K562 (cell line): ENCODE data around the gene TRIM38. TPM values are rescaled to one million over a fixed set of nuclear protein-coding genes. Genes with fewer than 3 reads are reported as not detected.

Experiments used
- ARHGAP35 ChIP-seq: fragments of 450-650 bp; IDR thresholded peaks from 2 replicates; pipeline ENCODE4 v1.6.1; 2018; ENCODE audit not compliant: partially characterized antibody
- ARID1B ChIP-seq: fragments of 450-650 bp; IDR thresholded peaks from 2 replicates; pipeline ENCODE4 v1.6.1; 2016; ENCODE audit warnings: antibody characterized with exemption, mild to moderate bottlenecking, inconsistent platforms
- DLX4 ChIP-seq: fragments of 250-450 bp; sonication (Bioruptor Pico); IDR thresholded peaks from 2 replicates; pipeline ENCODE4 v1.6.1; 2021; ENCODE audit warnings: mild to moderate bottlenecking
- E4F1 ChIP-seq: fragments of 250-450 bp; sonication (Bioruptor Pico); IDR thresholded peaks from 2 replicates; pipeline ENCODE4 v1.5.0; 2021; ENCODE audit warnings: mild to moderate bottlenecking, borderline replicate concordance
- ELK3 ChIP-seq: fragments of 450-650 bp; formaldehyde crosslinking; IDR thresholded peaks from 2 replicates; pipeline ENCODE4 v1.4.0; 2020; ENCODE audit warnings: mild to moderate bottlenecking
- FOXO4 ChIP-seq: fragments of 450-650 bp; formaldehyde crosslinking; IDR thresholded peaks from 2 replicates; pipeline ENCODE4 v1.4.0; 2020; ENCODE audit warnings: mild to moderate bottlenecking, moderate library complexity
- GABPB2 ChIP-seq: fragments of 250-450 bp; sonication (Bioruptor Pico); conservative IDR thresholded peaks from 2 replicates; pipeline ENCODE4 v1.5.1; 2021; ENCODE audit warnings: mild to moderate bottlenecking
- KLF13 ChIP-seq: fragments of 450-650 bp; IDR thresholded peaks from 2 replicates; pipeline ENCODE4 v1.6.1; 2016; ENCODE audit warnings: missing genetic modification characterization, low read depth, mild to moderate bottlenecking, missing compliant biosample characterization, moderate library complexity, borderline replicate concordance
- LCOR ChIP-seq: sonication (generic); formaldehyde crosslinking; IDR thresholded peaks from 2 replicates; pipeline ENCODE4 v1.8.0; 2022; ENCODE audit warnings: mild to moderate bottlenecking, missing genetic modification reagents
- MCM3 ChIP-seq: fragments of 450-650 bp; IDR thresholded peaks from 2 replicates; pipeline ENCODE4 v1.6.1; 2016
- MNT ChIP-seq, 2 experiments: fragments of 450-650 bp; conservative IDR thresholded peaks; 2 replicates each; pipeline ENCODE4 v1.6.1; 2017; ENCODE audit warnings: mild to moderate bottlenecking in 2 of 2, moderate library complexity in 2 of 2
- PHTF2 ChIP-seq: fragments of 250-450 bp; sonication (Bioruptor Pico); IDR thresholded peaks from 2 replicates; pipeline ENCODE4 v1.5.0; 2021; ENCODE audit warnings: mild to moderate bottlenecking
- POU5F1 ChIP-seq: fragments of 150-350 bp; IDR thresholded peaks from 2 replicates; pipeline ENCODE4 v1.6.1; 2014; ENCODE audit warnings: borderline replicate concordance, low read length, low read depth, mild to moderate bottlenecking; ENCODE audit not compliant: partially characterized antibody
- ZBTB26 ChIP-seq: fragments of 450-650 bp; formaldehyde crosslinking; IDR thresholded peaks from 2 replicates; pipeline ENCODE4 v1.4.0; 2022; ENCODE audit warnings: missing genetic modification characterization
- ZBTB33 ChIP-seq: sonication (generic); formaldehyde crosslinking; IDR thresholded peaks from 2 replicates; pipeline ENCODE4 v1.8.1; 2023; ENCODE audit warnings: mild to moderate bottlenecking, missing genetic modification reagents
- ZNF232 ChIP-seq: sonication (generic); formaldehyde crosslinking; IDR thresholded peaks from 2 replicates; pipeline ENCODE4 v1.8.0; 2022; ENCODE audit warnings: mild to moderate bottlenecking, missing genetic modification reagents
- ZNF644 ChIP-seq: fragments of 200-800 bp; sonication (Bioruptor generic); IDR thresholded peaks from 2 replicates; pipeline ENCODE4 v1.6.1; 2016; ENCODE audit warnings: low read depth, missing genetic modification characterization, missing compliant biosample characterization
- polyA plus RNA-seq, 8 experiments: library from polyadenylated mRNA; depleted of rRNA in 4 of 8; stranded (reverse) in 5 of 8; unstranded in 3 of 8; fragments of >200 nt; fragmentation: Nextera tagmentation in 2 of 8; fragmentation: Illumina TruSeq in 1 of 8; extraction: Ambion mirVana in 2 of 8; extraction: Trizol in 1 of 8; gene quantifications; 2 replicates each; pipeline versions ENCODE4 v1.2.1 to v1.2.3, GENCODE V29; 2011 to 2014; ENCODE audit warnings: inconsistent platforms in 1 of 8, missing spikeins in 1 of 8
- total RNA-seq, 7 experiments: library from RNA; depleted of rRNA in 6 of 7; stranded (reverse); fragments of >200 nt in 6 of 7; fragmentation: Illumina TruSeq in 2 of 7; extraction: Trizol in 2 of 7; gene quantifications; 2 replicates each; pipeline versions ENCODE4 v1.2.1 to v1.2.3, GENCODE V29; 2011 to 2021; ENCODE audit warnings: low replicate concordance in 1 of 7

TRIM38 gene
- total and polyA plus RNA-seq, 9 of the 15 experiments (the other 6 are each of a cell fraction or from before 2014, with no cell fraction given): 1.7 to 6.7 (median 6.3) TPM

- no peak for TF ChIP-seq E4F1 (CRISPR knock-in tag)
- TF ChIP-seq KLF13 (tag): no peak
- no peak for TF ChIP-seq MNT (conservative IDR thresholded peaks at IDR 0.05)
- 0 out of 2 replicates have a peak, but pooled peaks have one; percentile 25 for TF ChIP-seq LCOR (CRISPR knock-in tag)
- no peak for TF ChIP-seq ELK3 (CRISPR knock-in tag)
- TF ChIP-seq ZNF232 (CRISPR knock-in tag): no peak
- TF ChIP-seq ZBTB33: peak; percentile 99
- TF ChIP-seq ZBTB26 (CRISPR knock-in tag): 0 out of 2 replicates have a peak, but pooled peaks have one; percentile 24
- TF ChIP-seq ARID1B: no peak
- TF ChIP-seq DLX4 (CRISPR knock-in tag): no peak
- no peak for TF ChIP-seq ARHGAP35
- TF ChIP-seq FOXO4: no peak
- no peak for TF ChIP-seq POU5F1
- no peak for TF ChIP-seq GABPB2
- TF ChIP-seq MCM3: no peak
- 0 out of 2 replicates have a peak, but pooled peaks have one; percentile 39 for TF ChIP-seq ZNF644 (tag)
- no peak for TF ChIP-seq PHTF2
Observed at GRCh38 chr6:26020329-26021000, 57.9 kb downstream of the TRIM38 start (continued).
